SK-N-SH treated with all-trans-retinoic acid at 6 μM for 48 hours (cell line): ENCODE data around the gene AHCYL2.
"Not testable (repeated sequence)": the region's sequence is repeated elsewhere in the genome, so short reads cannot be mapped to it uniquely, and the experiment has no call there.

ENCODE experiments used
- CREB5 ChIP-seq: fragments of 250-450 bp; sonication (Bioruptor Pico); IDR thresholded peaks from 2 replicates; pipeline ENCODE4 v1.5.1; 2020; ENCODE audit warnings: low read depth, mild to moderate bottlenecking, moderate library complexity
- GLIS3 ChIP-seq: fragments of 250-450 bp; sonication (Bioruptor Pico); IDR thresholded peaks from 2 replicates; pipeline ENCODE4 v1.5.0; 2020; ENCODE audit warnings: mild to moderate bottlenecking, moderate library complexity
- ISL1 ChIP-seq: fragments of 250-450 bp; sonication (Bioruptor Pico); IDR thresholded peaks from 2 replicates; pipeline ENCODE4 v2.1.2; 2022; ENCODE audit warnings: mild to moderate bottlenecking, moderate library complexity
- PPARA ChIP-seq: fragments of 250-450 bp; sonication (Bioruptor Pico); IDR thresholded peaks from 2 replicates; pipeline ENCODE4 v1.5.0; 2020; ENCODE audit warnings: mild to moderate bottlenecking, borderline replicate concordance
- RARB ChIP-seq: fragments of 250-450 bp; sonication (Bioruptor Pico); IDR thresholded peaks from 2 replicates; pipeline ENCODE4 v1.8.0; 2021; ENCODE audit warnings: mild to moderate bottlenecking, moderate library complexity
- SNAI2 ChIP-seq: fragments of 250-450 bp; sonication (Bioruptor Pico); IDR thresholded peaks from 2 replicates; pipeline ENCODE4 v1.5.0; 2020; ENCODE audit warnings: mild to moderate bottlenecking, moderate library complexity
- TCF4 ChIP-seq: fragments of 250-450 bp; sonication (Bioruptor Pico); IDR thresholded peaks from 2 replicates; pipeline ENCODE4 v1.8.0; 2021; ENCODE audit warnings: mild to moderate bottlenecking, moderate library complexity, borderline replicate concordance
- TSHZ2 ChIP-seq: fragments of 250-450 bp; sonication (Bioruptor Pico); IDR thresholded peaks from 2 replicates; pipeline ENCODE4 v1.5.0; 2020; ENCODE audit warnings: mild to moderate bottlenecking, moderate library complexity
- ZFP3 ChIP-seq: fragments of 250-450 bp; sonication (Bioruptor Pico); IDR thresholded peaks from 2 replicates; pipeline ENCODE4 v1.5.0; 2020; ENCODE audit warnings: mild to moderate bottlenecking, moderate library complexity
- ZFP30 ChIP-seq: fragments of 450-650 bp; formaldehyde crosslinking; IDR thresholded peaks from 2 replicates; pipeline ENCODE4 v1.5.0; 2022; ENCODE audit warnings: mild to moderate bottlenecking, moderate library complexity
- ZNF8 ChIP-seq: fragments of 450-650 bp; formaldehyde crosslinking; IDR thresholded peaks from 2 replicates; pipeline ENCODE4 v1.5.0; 2020; ENCODE audit warnings: mild to moderate bottlenecking, moderate library complexity
- TF ChIP-seq, protein P1 (sequence below): fragments of 250-450 bp; sonication (Bioruptor Pico); IDR thresholded peaks from 2 replicates; pipeline ENCODE4 v1.8.0; 2020; ENCODE audit warnings: mild to moderate bottlenecking, moderate library complexity, borderline replicate concordance
- TF ChIP-seq, protein P2 (sequence below): fragments of 250-450 bp; sonication (Bioruptor Pico); IDR thresholded peaks from 2 replicates; pipeline ENCODE4 v1.8.0; 2021; ENCODE audit warnings: low read depth, mild to moderate bottlenecking, moderate library complexity, borderline replicate concordance

GRCh38 chr7:129216101-129216715, 8.6 kb upstream of the AHCYL2 start:
- not testable (repeated sequence) for TF ChIP-seq PPARA (CRISPR knock-in tag); CREB5 (CRISPR knock-in tag); ZFP30 (CRISPR knock-in tag); TSHZ2 (CRISPR knock-in tag); GLIS3 (CRISPR knock-in tag); ZFP3 (CRISPR knock-in tag); TCF4; SNAI2 (CRISPR knock-in tag); ISL1 (CRISPR knock-in tag); RARB (CRISPR knock-in tag); ZNF8 (CRISPR knock-in tag)
- TF ChIP-seq, protein P1, sequence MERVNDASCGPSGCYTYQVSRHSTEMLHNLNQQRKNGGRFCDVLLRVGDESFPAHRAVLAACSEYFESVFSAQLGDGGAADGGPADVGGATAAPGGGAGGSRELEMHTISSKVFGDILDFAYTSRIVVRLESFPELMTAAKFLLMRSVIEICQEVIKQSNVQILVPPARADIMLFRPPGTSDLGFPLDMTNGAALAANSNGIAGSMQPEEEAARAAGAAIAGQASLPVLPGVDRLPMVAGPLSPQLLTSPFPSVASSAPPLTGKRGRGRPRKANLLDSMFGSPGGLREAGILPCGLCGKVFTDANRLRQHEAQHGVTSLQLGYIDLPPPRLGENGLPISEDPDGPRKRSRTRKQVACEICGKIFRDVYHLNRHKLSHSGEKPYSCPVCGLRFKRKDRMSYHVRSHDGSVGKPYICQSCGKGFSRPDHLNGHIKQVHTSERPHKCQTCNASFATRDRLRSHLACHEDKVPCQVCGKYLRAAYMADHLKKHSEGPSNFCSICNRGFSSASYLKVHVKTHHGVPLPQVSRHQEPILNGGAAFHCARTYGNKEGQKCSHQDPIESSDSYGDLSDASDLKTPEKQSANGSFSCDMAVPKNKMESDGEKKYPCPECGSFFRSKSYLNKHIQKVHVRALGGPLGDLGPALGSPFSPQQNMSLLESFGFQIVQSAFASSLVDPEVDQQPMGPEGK (CRISPR knock-in tag), result not testable (repeated sequence)
- TF ChIP-seq, protein P2, sequence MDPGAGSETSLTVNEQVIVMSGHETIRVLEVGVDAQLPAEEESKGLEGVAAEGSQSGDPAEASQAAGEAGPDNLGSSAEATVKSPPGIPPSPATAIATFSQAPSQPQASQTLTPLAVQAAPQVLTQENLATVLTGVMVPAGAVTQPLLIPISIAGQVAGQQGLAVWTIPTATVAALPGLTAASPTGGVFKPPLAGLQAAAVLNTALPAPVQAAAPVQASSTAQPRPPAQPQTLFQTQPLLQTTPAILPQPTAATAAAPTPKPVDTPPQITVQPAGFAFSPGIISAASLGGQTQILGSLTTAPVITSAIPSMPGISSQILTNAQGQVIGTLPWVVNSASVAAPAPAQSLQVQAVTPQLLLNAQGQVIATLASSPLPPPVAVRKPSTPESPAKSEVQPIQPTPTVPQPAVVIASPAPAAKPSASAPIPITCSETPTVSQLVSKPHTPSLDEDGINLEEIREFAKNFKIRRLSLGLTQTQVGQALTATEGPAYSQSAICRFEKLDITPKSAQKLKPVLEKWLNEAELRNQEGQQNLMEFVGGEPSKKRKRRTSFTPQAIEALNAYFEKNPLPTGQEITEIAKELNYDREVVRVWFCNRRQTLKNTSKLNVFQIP, result not testable (repeated sequence)
